NCI-H82 (cell line): ENCODE measurements around the gene GPRIN3.
"Not testable (repeated sequence)": the region's sequence is repeated elsewhere in the genome, so short reads cannot be mapped to it uniquely, and the experiment has no call there.

Experiments used
- DNase-seq: peaks from one replicate; lab custom pipeline; 2025; lab: John Stamatoyannopoulos, UW

GPRIN3 gene

GRCh38 chr4:89312066-89312465, 4.5 kb upstream of the GPRIN3 start:
- no peak for DNase-seq

GRCh38 chr4:89311433-89311832, 3.8 kb upstream of the GPRIN3 start:
- DNase-seq: peak; percentile 24

- DNase-seq: not testable (repeated sequence)
Observed at GRCh38 chr4:89309154-89309553, 1.6 kb upstream of the GPRIN3 start.

GRCh38 chr4:89308161-89308500, 531 bp upstream of the GPRIN3 start:
- DNase-seq: peak; percentile 98

- no peak for DNase-seq
Observed at GRCh38 chr4:89307178-89307445, 488 bp downstream of the GPRIN3 start.

GRCh38 chr4:89306486-89307177, 968 bp downstream of the GPRIN3 start:
- peak; percentile 78 for DNase-seq

GRCh38 chr4:89305712-89306437, 1.7 kb downstream of the GPRIN3 start:
- peak; percentile 23 for DNase-seq

GRCh38 chr4:89305028-89305427, 2.6 kb downstream of the GPRIN3 start:
- DNase-seq: peak; percentile 28

GRCh38 chr4:89303814-89304388, 3.7 kb downstream of the GPRIN3 start:
- DNase-seq: peak; percentile 23

- peak; percentile 60 for DNase-seq
Observed at GRCh38 chr4:89303177-89303576, 4.4 kb downstream of the GPRIN3 start.

GRCh38 chr4:89301902-89302301, 5.7 kb downstream of the GPRIN3 start:
- peak; percentile 57 for DNase-seq

- no peak for DNase-seq
Observed at GRCh38 chr4:89301003-89301402, 6.6 kb downstream of the GPRIN3 start.

GRCh38 chr4:89300499-89300898, 7.1 kb downstream of the GPRIN3 start:
- peak; percentile 49 for DNase-seq

GRCh38 chr4:89300060-89300459, 7.5 kb downstream of the GPRIN3 start:
- no peak for DNase-seq

- DNase-seq: peak; percentile 9
Observed at GRCh38 chr4:89299153-89299791, 8.3 kb downstream of the GPRIN3 start.

GRCh38 chr4:89298788-89299152, 8.8 kb downstream of the GPRIN3 start:
- DNase-seq: peak; percentile 34

GRCh38 chr4:89298155-89298554, 9.4 kb downstream of the GPRIN3 start:
- no peak for DNase-seq

GRCh38 chr4:89296896-89297295, 10.7 kb downstream of the GPRIN3 start:
- DNase-seq: no peak

- no peak for DNase-seq
Observed at GRCh38 chr4:89296399-89296798, 11.2 kb downstream of the GPRIN3 start.

GRCh38 chr4:89295415-89295927, 12.1 kb downstream of the GPRIN3 start:
- no peak for DNase-seq

GRCh38 chr4:89294573-89295269, 12.9 kb downstream of the GPRIN3 start:
- no peak for DNase-seq

- no peak for DNase-seq
Observed at GRCh38 chr4:89293299-89293698, 14.3 kb downstream of the GPRIN3 start.
